Liver (tissue), 9 donors: ENCODE results near the gene PFKP. TPM values are rescaled to one million over a fixed set of nuclear protein-coding genes. Genes with fewer than 3 reads are reported as not detected.

Experiments used
- DNase-seq: peaks from one replicate; pipeline ENCODE4 v3.0.0-alpha.2; 2017; ENCODE audit warnings: low spot score
- H3K27ac ChIP-seq, 2 donors: one replicate each; pipeline ENCODE4 v1.7.0; 2013; ENCODE audit warnings: inconsistent platforms in 2 of 2, low read length in 2 of 2, control low read depth in 1 of 2, low read depth in 1 of 2, mild to moderate bottlenecking in 1 of 2
- H3K27me3 ChIP-seq, 4 donors: one replicate each; pipeline versions ENCODE4 v1.6.1 to v1.7.0; 2013; ENCODE audit warnings: low read length in 3 of 4, inconsistent platforms in 1 of 4, mild to moderate bottlenecking in 1 of 4, moderate library complexity in 1 of 4; ENCODE audit not compliant: control insufficient read depth in 4 of 4, insufficient read depth in 4 of 4
- H3K36me3 ChIP-seq, 4 donors: one replicate each; pipeline versions ENCODE4 v1.6.1 to v1.7.0; 2013; ENCODE audit warnings: low read length in 3 of 4, mild to moderate bottlenecking in 3 of 4, low read depth in 1 of 4, moderate library complexity in 1 of 4; ENCODE audit not compliant: control insufficient read depth in 4 of 4, insufficient read depth in 3 of 4
- H3K4me1 ChIP-seq, 4 donors: one replicate each; pipeline versions ENCODE4 v1.6.1 to v1.7.0; 2013; ENCODE audit warnings: low read length in 3 of 4, mild to moderate bottlenecking in 3 of 4, moderate library complexity in 1 of 4; ENCODE audit not compliant: control insufficient read depth in 4 of 4, insufficient read depth in 4 of 4
- H3K4me3 ChIP-seq, 3 donors: one replicate each; pipeline versions ENCODE4 v1.6.1 to v1.7.0; 2013; ENCODE audit warnings: low read length in 3 of 3, control low read depth in 1 of 3, low read depth in 1 of 3, mild to moderate bottlenecking in 1 of 3
- H3K9ac ChIP-seq, 2 donors: one replicate each; pipeline ENCODE4 v1.7.0; 2013; ENCODE audit warnings: low read length in 2 of 2, mild to moderate bottlenecking in 2 of 2, moderate library complexity in 2 of 2, control low read depth in 1 of 2, low read depth in 1 of 2
- H3K9me3 ChIP-seq, 4 donors: one replicate each; pipeline versions ENCODE4 v1.6.1 to v1.7.0; 2013; ENCODE audit warnings: low read length in 3 of 4; ENCODE audit not compliant: control insufficient read depth in 4 of 4
- ATF3 ChIP-seq: IDR thresholded peaks from 2 replicates; pipeline ENCODE4 v1.6.1; 2016; ENCODE audit warnings: antibody characterized with exemption
- CTCF ChIP-seq: fragments of 150-350 bp; IDR thresholded peaks from 2 replicates; pipeline ENCODE4 v1.5.1; 2017; ENCODE audit warnings: improper control_type of control experiment, low read depth, low read length; ENCODE audit not compliant: missing input control
- EGR1 ChIP-seq, 2 donors: IDR thresholded peaks; 2 replicates each; pipeline ENCODE4 v1.6.1; 2016 to 2018; ENCODE audit warnings: antibody characterized with exemption in 2 of 2, low read depth in 2 of 2
- FOXA2 ChIP-seq: IDR thresholded peaks from 2 replicates; pipeline ENCODE4 v1.6.1; 2016; ENCODE audit warnings: antibody characterized with exemption
- HNF4A ChIP-seq, 2 donors: conservative IDR thresholded peaks; 2 replicates each; pipeline ENCODE4 v1.6.1; 2016; ENCODE audit warnings: antibody characterized with exemption in 2 of 2, mild to moderate bottlenecking in 2 of 2
- HNF4G ChIP-seq: IDR thresholded peaks from 2 replicates; pipeline ENCODE4 v1.6.1; 2016; ENCODE audit warnings: antibody characterized with exemption
- RAD21 ChIP-seq, 2 donors: IDR thresholded peaks; 2 replicates each; pipeline ENCODE4 v1.6.1; 2016; ENCODE audit warnings: antibody characterized with exemption in 2 of 2, mild to moderate bottlenecking in 2 of 2
- RXRA ChIP-seq, 2 donors: IDR thresholded peaks; 2 replicates each; pipeline ENCODE4 v1.6.1; 2017 to 2018; ENCODE audit warnings: antibody characterized with exemption in 2 of 2, mild to moderate bottlenecking in 1 of 2
- SP1 ChIP-seq: IDR thresholded peaks from 2 replicates; pipeline ENCODE4 v1.6.1; 2018; ENCODE audit warnings: antibody characterized with exemption, mild to moderate bottlenecking
- TAF1 ChIP-seq: conservative IDR thresholded peaks from 2 replicates; pipeline ENCODE4 v1.6.1; 2016; ENCODE audit warnings: antibody characterized with exemption, mild to moderate bottlenecking
- YY1 ChIP-seq: IDR thresholded peaks from 2 replicates; pipeline ENCODE4 v1.6.1; 2016; ENCODE audit warnings: antibody characterized with exemption, mild to moderate bottlenecking
- ZBTB33 ChIP-seq: IDR thresholded peaks from 2 replicates; pipeline ENCODE4 v1.6.1; 2016; ENCODE audit warnings: antibody characterized with exemption
- WGBS: extraction: QIAGEN DNeasy Blood & Tissue Kit; methylation state at CpG from one replicate; pipeline ENCODE4 v1.1.7; 2013; 5-methylcytosine and 5-hydroxymethylcytosine counted together
- polyA plus RNA-seq, 2 donors: library from polyadenylated mRNA; stranded (reverse) in 1 of 2; unstranded in 1 of 2; fragments of 200-250 nt in 1 of 2; fragments of >200 nt in 1 of 2; fragmentation: Nextera tagmentation in 1 of 2; extraction: Ambion mirVana in 1 of 2; gene quantifications; one replicate each; pipeline versions ENCODE4 v1.2.1 to v1.2.3, GENCODE V29; 2013 to 2015
- total RNA-seq, 2 donors: library from RNA; depleted of rRNA; stranded (reverse); fragments of >200 nt; gene quantifications; one replicate each; pipeline ENCODE4 v1.2.3, GENCODE V29; 2014
- donor health status: healthy.
- donor health status: healthy.
- donor health status: healthy.
- donor health status: healthy.
- donor health status: healthy.

The PFKP gene
- total and polyA plus RNA-seq, 4 donors = 1.1 to 5.0 (median 2.8) TPM

GRCh38 chr10:3111621-3112163, 44.3 kb downstream of the PFKP start:
- Histone ChIP-seq H3K9me3 (no peaks in the 10 kb centered on the region), H3K36me3 (peaks cover 0 to 2% (median 0%) of the 10 kb centered on the region in 4 donors), H3K9ac (no peak overlapping the region), H3K27ac (no peak overlapping the region), H3K4me1 (peaks cover 0 to 12% (median 6%) of the 10 kb centered on the region in 4 donors), H3K4me3 (no peak overlapping the region), H3K27me3 (no peaks in the 10 kb centered on the region)
- TF ChIP-seq RXRA (IDR thresholded peaks at IDR 0.05) = peak in 1 of 2 donors; percentile 16
- no peak for TF ChIP-seq CTCF
- 52% methylated on average over 15 of the region's 15 CpGs for WGBS
- no peak for DNase-seq

- 94% methylated on average over 19 of the region's 19 CpGs for WGBS
- no peak for TF ChIP-seq RXRA (IDR thresholded peaks at IDR 0.05)
- TF ChIP-seq EGR1 (IDR thresholded peaks at IDR 0.05; ENCODE audit: low read depth in 2 of 2) = no peak
- no peak for TF ChIP-seq HNF4A (conservative IDR thresholded peaks at IDR 0.05)
- no peak for TF ChIP-seq RAD21 (IDR thresholded peaks at IDR 0.05)
- no peak for TF ChIP-seq FOXA2
- TF ChIP-seq CTCF = no peak
- no peak for TF ChIP-seq ZBTB33
- no peak for TF ChIP-seq HNF4G
- no peak for TF ChIP-seq ATF3
- no peaks in the 10 kb centered on the region for H3K27me3 ChIP-seq
- H3K9me3 ChIP-seq = no peaks in the 10 kb centered on the region
- H3K9ac ChIP-seq = no peak overlapping the region
- H3K27ac ChIP-seq = no peak overlapping the region
- no peak for DNase-seq
- peaks cover 0 to 2% (median 0%) of the 10 kb centered on the region in 4 donors for H3K36me3 ChIP-seq
- peaks cover 0 to 9% (median 6%) of the 10 kb centered on the region in 4 donors for H3K4me1 ChIP-seq
- H3K4me3 ChIP-seq = no peak overlapping the region
Observed at GRCh38 chr10:3113343-3113720, 46.0 kb downstream of the PFKP start.

- no peak for DNase-seq
- no peak overlapping the region for H3K4me3 ChIP-seq
- WGBS = 90% methylated on average over 8 of the region's 8 CpGs
- H3K9ac ChIP-seq = no peak overlapping the region
- no peak overlapping the region for H3K27ac ChIP-seq
- TF ChIP-seq SP1 (no peak), ZBTB33 (no peak), RAD21 (IDR thresholded peaks at IDR 0.05) (no peak), YY1 (no peak), HNF4G (no peak), EGR1 (IDR thresholded peaks at IDR 0.05; ENCODE audit: low read depth in 2 of 2) (no peak), TAF1 (no peak)
- H3K4me1 ChIP-seq = peaks cover 0 to 9% (median 6%) of the 10 kb centered on the region in 4 donors
- no peaks in the 10 kb centered on the region for H3K9me3 ChIP-seq
- no peaks in the 10 kb centered on the region for H3K27me3 ChIP-seq
- peaks cover 0 to 3% (median 0%) of the 10 kb centered on the region in 4 donors for H3K36me3 ChIP-seq
Observed at GRCh38 chr10:3115685-3116084, 48.3 kb downstream of the PFKP start.
